Left lobe of liver (tissue), 2 donors: ENCODE results near the gene TSPAN3. TPM values are rescaled to one million over a fixed set of nuclear protein-coding genes. Genes with fewer than 3 reads are reported as not detected.

ENCODE experiments used
- ATAC-seq: fragments of 200-7000 bp; cut with Tn5 transposase; one replicate; pipeline ENCODE4 v1.9.1; 2020; ENCODE audit warnings: mild to moderate bottlenecking, moderate library complexity
- DNase-seq: peaks from one replicate; pipeline ENCODE4 v3.0.0-alpha.2; 2020; ENCODE audit warnings: low spot score
- total RNA-seq: library from RNA; stranded (reverse); gene quantifications from one replicate; pipeline ENCODE4 v1.2.1, GENCODE V29; 2021
- donor health status: DM: no; HTN: no; CAD: no; lungs with moderate emphysema.
- donor health status: DM: no; HTN: yes; CAD: no.

Gene TSPAN3
- total RNA-seq, 1 donor from 2014 or later: 75.2 TPM

DNA sequence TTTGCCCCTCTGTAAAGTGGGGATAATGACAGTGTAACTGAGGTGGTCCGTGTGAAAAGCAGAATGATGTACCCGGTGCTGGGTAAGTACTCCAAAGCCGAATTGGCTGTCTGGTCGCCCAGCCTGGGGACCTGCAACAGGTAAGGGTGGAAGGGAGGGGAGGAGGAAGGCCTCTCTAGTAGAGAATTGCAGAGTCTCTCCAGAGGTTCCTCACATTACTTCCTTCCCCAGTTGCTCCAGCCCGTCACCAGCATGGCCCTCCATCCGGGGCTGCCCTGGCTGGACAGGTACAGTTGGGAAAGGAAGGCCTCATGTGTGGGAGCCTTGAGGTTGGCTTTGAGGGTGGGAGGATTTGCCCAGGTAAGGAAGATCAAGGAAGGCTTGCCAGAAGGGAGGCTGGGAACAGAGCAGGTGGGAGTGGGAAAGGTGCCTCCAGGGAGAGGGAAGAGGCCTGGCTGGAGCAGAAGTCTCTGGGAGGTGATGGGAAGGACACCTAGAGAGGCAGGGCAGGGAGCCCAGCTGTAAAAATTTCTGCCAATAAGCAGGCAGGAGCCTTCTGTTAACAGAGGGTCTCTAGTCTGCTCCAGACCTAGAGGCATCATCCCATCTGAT lies 77.7 kb downstream of the TSPAN3 start:
- peak; percentile 41 for DNase-seq
- no peak for ATAC-seq

DNA sequence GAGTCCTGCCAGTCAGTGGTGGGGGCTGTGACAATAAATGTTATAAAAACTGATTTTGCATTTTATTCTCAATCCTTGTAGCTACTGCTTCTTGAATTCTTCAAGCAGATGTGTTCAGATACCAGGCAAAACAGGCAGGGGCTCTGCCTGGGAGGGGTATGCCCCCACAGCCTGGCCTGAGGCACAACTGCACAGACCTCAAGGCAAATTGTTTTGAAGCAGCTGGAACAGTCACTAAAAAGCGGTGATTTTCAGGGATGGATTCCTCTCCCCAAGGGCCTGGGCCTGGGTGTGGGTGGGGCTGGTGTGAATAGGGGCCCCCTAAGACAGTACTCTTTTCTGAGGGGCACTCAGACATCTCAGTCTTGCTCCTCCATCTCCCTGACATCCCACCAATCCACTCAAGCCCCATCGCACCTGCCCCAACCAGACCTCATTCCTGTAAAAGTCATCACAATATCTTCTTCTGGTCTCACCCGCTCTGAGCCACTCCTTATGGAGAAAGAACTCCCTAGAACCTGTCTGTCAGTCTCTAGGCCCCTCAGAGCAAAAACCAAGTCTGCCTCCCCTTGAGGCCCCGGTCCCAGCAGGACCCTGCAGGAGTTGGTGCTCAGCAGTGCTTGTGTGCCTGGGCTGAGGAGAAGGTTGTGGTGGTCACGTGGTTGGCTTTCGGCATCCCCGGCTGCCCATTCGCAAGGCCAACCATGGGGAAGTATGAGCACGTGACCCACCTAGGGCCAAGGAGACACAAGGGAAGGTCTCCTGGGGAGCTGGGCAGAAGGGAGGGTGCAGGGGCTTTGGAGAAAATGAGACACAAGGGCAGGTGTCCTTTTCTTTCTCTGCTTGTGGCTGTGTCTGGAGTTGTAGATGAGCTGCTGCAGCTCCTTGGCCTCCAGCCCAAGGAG lies 78.9 kb downstream of the TSPAN3 start:
- no peak for ATAC-seq

More for the DNA sequence above, 78.9 kb downstream of the TSPAN3 start:
- peak; percentile 57 for DNase-seq

Other genes starting within 250 kb of the TSPAN3 start
- 6.9 TPM for gene SCAPER, start 165.8 kb downstream of the TSPAN3 start, total RNA-seq
- gene RCN2, start 139.4 kb downstream of the TSPAN3 start, total RNA-seq: 8.3 TPM
- 1.5 TPM for gene PSTPIP1, start 76.0 kb downstream of the TSPAN3 start, total RNA-seq